ENCODE measurements around the gene ICE2.

DNA sequence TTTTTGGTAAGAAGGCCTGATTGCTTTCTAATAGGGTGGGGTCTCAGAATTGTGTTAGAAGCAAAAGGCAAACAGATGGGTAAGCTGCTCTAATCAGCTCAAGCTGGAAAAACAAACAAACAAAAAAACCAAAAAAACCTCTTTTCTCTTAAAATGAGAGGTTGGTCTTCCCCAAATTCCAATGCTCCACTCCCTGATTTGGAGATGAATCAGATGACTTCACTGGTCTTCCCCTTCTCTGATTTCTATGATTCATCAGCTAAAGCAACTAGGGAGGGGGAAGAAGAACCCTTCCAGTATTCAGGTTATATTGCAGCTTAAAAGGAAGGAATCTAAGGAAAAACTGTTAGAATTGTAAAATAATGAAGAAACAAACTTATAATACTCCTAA, 71.5 kb downstream of the ICE2 start:
- no peak for TF ChIP-seq ZNF274 (IDR thresholded peaks at IDR 0.05; ENCODE audit: low read depth, low read length)
- no peak for TF ChIP-seq SUZ12 (IDR thresholded peaks at IDR 0.05; ENCODE audit: extremely low read depth, insufficient read depth, insufficient read length)
- TF ChIP-seq YY1 (IDR thresholded peaks at IDR 0.05; ENCODE audit: insufficient read depth, insufficient read length): no peak
